K562 treated with DMSO at 1 percent for 4 hours (cell line): ENCODE results near the gene APOF. TPM values are rescaled to one million over a fixed set of nuclear protein-coding genes. Genes with fewer than 3 reads are reported as not detected.

ENCODE experiments used
- total RNA-seq: library from RNA; unstranded; fragments of 300-600 nt; gene quantifications from 2 replicates; pipeline ENCODE4 v1.2.3, GENCODE V29; 2022; ENCODE audit not compliant: insufficient read depth

Gene APOF, protein sequence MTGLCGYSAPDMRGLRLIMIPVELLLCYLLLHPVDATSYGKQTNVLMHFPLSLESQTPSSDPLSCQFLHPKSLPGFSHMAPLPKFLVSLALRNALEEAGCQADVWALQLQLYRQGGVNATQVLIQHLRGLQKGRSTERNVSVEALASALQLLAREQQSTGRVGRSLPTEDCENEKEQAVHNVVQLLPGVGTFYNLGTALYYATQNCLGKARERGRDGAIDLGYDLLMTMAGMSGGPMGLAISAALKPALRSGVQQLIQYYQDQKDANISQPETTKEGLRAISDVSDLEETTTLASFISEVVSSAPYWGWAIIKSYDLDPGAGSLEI
- total RNA-seq = not detected in 2 replicates

DNA sequence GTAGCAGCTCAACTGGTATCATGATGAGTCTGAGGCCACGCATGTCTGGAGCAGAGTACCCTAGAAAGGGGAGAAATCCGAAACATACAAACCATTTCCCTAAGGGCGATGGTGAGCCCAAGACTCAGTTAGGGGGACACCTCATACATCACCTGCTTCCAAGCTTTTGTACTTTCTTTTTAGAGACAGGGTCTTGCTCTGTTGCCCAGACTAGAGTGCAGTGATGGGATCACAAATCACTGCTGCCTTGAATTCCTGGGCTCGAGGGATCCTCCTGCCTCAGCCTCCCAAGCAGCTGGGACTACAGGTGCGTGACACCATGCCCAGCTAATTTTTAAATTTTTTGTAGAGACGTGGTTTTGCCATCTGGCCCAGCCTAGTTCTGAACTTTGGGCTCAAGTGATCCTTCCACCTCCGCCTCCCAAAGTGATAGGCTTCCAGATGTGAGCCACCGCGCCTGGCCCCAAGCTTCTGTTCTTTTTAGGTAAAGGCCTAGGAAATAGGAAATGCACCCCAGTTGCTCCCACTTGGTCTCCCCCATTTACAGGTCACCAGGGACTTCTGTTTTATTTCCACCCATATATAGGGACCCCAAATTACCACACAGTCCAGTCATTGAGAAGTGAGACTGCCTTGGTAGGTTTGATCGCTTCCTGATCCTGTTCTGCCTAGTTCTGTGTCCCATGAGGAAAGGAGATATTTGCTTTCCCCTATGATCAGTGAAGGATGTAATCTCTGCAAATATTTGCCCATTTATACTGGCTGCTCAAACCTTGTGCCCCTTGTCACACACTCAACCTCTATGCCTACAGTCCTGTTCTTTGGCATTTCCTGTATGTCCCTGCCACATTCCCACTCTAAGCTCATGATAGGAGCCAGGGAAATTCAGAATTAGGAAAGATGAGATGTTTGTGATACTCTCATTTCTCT is at the start of gene APOF:
APOF (minus strand) TSS at position 728 of the 930 bp plus-strand sequence; CDS start at position 616, 112 bp downstream.

DNA sequence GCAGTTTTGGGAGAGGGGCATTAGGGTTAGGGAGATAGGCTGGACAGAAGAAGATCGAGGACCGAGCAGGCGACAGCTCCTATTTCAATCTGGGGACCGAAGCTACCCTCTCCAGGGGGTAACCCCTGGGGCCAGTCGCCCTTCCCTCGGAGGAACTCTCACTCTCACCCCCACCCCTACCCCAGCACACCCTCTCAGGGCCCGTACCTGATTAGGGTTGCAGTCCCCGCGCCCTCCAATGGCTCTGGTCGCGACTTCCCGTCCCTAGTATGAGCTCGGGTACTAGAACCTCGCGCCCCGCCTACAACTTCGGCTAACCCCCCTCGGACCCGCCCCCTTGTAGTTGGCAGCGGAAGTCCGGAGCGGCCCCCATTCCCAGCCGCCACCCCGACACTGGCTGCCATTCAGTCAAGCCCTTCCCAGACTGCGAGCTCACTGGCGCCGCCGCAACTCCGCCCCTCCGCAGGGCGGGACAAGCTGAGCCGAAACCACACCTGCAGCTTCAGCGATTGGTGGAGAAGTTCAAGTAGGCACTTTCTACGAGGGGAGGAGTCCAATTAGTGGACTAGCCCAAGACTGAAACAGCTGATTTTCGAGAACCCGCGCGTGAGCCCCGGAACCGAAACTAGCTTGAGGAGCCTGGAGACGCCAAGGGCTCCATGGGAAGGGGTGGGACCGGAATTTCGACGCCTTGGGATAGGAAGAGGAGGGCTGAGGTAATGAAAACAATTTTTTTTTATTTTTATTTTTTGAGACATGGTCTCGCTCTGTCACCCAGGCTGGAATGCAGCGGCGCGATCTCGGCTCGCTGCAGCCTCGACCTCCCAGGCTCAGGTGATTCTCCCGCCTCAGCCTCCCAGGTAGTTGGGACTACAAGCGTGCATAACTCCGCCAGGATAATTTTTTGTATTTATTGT is 2.5 kb downstream of the APOF start, which contains the start of gene STAT2:
STAT2 (minus strand) TSS at position 257 of the 917 bp plus-strand sequence. CDS start 3,536 bp downstream, outside the sequence.

DNA sequence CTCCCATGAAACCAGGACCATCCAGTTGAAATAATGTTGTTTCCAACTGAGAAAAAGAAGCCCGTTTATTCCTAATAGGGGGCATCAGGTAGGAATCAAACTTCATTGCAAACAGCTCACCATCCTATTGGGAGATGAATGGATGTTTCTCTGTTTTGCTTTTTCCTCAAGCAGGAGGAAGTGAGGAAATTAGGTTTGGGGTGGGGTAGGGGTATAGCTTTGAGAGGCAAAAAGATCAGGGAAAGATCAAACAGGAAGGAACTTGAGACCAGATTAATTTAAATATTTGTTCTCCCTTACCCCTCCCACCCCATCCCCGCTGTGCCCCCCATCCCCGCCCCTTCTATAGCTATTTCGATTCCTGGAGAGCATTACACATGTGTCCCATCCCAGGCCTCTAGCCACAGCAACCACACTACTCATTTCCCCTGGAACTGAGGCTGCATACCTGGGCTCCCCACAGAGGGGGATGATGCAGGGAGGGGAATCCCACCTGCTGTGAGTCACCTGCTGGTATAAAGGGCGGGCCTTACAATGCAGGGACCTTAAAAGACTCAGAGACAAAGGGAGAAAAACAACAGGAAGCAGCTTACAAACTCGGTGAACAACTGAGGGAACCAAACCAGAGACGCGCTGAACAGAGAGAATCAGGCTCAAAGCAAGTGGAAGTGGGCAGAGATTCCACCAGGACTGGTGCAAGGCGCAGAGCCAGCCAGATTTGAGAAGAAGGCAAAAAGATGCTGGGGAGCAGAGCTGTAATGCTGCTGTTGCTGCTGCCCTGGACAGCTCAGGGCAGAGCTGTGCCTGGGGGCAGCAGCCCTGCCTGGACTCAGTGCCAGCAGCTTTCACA is 24.1 kb downstream of the APOF start, which contains the start of gene IL23A:
IL23A (plus strand) TSS at position 577 of the 850 bp plus-strand sequence; CDS start at position 738, 161 bp downstream.

DNA sequence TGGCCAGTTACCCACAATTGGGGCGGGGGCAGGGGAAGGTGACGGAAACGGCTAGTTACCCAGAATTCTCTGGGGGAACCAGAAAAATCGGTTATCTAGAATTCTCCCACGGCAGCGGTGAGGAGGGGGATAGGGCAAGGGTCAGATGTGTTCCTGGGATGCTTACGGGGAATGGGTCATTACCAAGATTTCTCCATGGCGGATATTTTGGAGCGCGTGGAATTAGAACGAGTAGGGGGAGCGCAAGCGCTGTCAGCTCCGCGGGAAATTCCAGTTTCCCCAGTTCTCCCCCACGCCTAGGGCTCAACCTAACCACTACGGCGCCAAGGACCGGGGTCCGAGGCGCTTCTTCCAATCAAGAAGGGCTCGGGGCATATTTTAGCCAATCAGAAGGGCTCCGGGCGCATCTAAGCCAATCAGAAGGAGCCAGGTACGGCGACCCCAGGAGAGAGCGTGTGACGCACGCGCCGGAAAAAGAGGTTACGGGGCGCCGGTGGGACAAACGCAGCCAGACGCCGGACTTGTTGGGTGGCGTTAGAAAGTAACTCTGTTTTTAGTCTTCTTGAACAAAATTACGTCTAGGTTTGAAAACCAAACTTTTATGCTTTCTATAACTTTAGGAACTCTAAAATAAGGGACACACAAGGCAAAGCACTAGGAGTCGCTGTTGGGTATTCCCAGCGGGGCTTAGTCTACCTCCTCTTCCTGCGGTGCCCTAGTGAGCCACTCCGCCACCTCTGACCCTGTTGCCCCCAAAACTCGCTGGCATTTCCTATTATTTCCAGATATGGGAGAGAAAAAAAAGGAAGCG is 28.8 kb downstream of the APOF start, which contains the start of gene PAN2:
PAN2 (minus strand) TSS at position 322 of the 811 bp plus-strand sequence. CDS start 906 bp downstream, outside the sequence.

DNA sequence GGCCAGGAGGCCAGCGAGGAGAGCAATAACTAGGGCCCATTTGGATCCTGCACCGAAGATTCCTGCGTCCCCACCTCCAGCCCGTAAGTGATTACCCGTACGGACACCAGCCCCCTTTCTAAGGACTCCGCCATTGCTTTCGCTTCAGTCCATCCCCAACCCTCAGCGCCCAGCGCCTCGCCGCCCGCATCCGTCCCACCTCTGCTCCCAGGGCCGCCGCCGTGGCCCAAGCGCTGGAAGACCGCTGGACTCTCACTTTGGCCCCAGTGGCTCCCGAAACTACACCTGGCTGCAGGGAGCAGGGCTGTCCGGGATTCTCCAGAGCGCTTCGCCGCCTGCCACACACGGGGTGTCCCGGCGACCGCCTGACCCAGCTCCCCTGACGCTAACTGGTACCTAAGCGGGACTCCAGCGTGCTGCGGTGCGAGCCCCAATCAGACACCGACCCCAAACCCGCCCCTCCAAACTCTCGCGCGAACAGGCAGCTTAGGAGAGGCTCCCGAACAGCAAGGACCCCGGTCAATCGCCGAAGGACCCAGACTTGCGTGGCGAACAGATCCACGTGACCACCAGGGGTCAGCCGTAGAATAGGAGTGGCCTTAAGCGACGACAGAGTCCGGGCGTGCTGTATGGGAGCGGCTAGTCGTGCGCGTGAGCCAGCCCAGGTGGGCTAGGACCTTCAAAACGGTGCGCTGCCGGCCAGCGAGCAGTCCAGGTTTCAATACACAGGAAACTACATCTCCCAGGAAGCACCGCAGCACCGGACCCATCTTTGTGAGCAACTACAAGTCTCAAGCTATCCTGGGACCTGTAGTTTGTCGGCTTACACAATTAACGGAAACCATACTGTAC is 46.8 kb downstream of the APOF start, which contains the start of gene CNPY2:
CNPY2 (minus strand) TSS at position 367 of the 852 bp plus-strand sequence. CDS start 771 bp downstream, outside the sequence.

Other genes starting within 250 kb of the APOF start
- gene RPL41, start 246.2 kb downstream of the APOF start, total RNA-seq = 4,679 and 5,235 TPM in 2 replicates
- gene ZC3H10, start 244.6 kb downstream of the APOF start, total RNA-seq = 1.8 and 1.9 TPM in 2 replicates
- 167 and 178 TPM in 2 replicates for gene ESYT1, start 234.6 kb downstream of the APOF start, total RNA-seq
- 61.3 and 61.4 TPM in 2 replicates for gene MYL6B, start 210.3 kb downstream of the APOF start, total RNA-seq
- 924 and 1,005 TPM in 2 replicates for gene MYL6, start 204.5 kb downstream of the APOF start, total RNA-seq
- gene SMARCC2, start 173.4 kb downstream of the APOF start, total RNA-seq = 60.1 and 67.3 TPM in 2 replicates
- gene RNF41, start 140.9 kb downstream of the APOF start, total RNA-seq = 35.0 and 40.3 TPM in 2 replicates
- 40.6 and 44.3 TPM in 2 replicates for gene NABP2, start 138.5 kb downstream of the APOF start, total RNA-seq
- not detected in 2 replicates for gene SLC39A5, start 132.8 kb downstream of the APOF start, total RNA-seq
- 21.1 and 28.7 TPM in 2 replicates for gene ANKRD52, start 104.5 kb downstream of the APOF start, total RNA-seq
- 53.8 and 66.9 TPM in 2 replicates for gene COQ10A, start 95.9 kb downstream of the APOF start, total RNA-seq
- 147 and 188 TPM in 2 replicates for gene CS, start 62.5 kb downstream of the APOF start, total RNA-seq
- 83.1 and 88.0 TPM in 2 replicates for gene CNPY2, start 46.9 kb downstream of the APOF start, total RNA-seq
- gene PAN2, start 28.9 kb downstream of the APOF start, total RNA-seq = 17.1 and 19.9 TPM in 2 replicates
- gene IL23A, start 24.0 kb downstream of the APOF start, total RNA-seq = 23.4 and 24.3 TPM in 2 replicates
- 43.9 and 54.6 TPM in 2 replicates for gene STAT2, start 2.8 kb downstream of the APOF start, total RNA-seq
- gene TIMELESS, start 86.6 kb upstream of the APOF start, total RNA-seq = 42.8 and 49.4 TPM in 2 replicates
- not detected in 2 replicates for gene MIP, start 91.8 kb upstream of the APOF start, total RNA-seq
- 0.61 and 0.74 TPM in 2 replicates for gene SPRYD4, start 105.7 kb upstream of the APOF start, total RNA-seq
- gene GLS2, start 125.3 kb upstream of the APOF start, total RNA-seq = not detected in 2 replicates
- 0.43 and 0.75 TPM in 2 replicates for gene RBMS2, start 159.0 kb upstream of the APOF start, total RNA-seq